IPS-18c (cell line): ENCODE results near the gene RBBP9.
"Not testable (repeated sequence)": the region's sequence is repeated elsewhere in the genome, so short reads cannot be mapped to it uniquely, and the experiment has no call there.

Source experiments
- H3K4me3 ChIP-seq: 2 replicates; pipeline ENCODE4 v1.7.0; 2013; ENCODE audit warnings: low read depth, mild to moderate bottlenecking, low read length, moderate library complexity; ENCODE audit not compliant: insufficient read depth
- H3K9me3 ChIP-seq: one replicate; pipeline ENCODE4 v1.6.1; 2013; ENCODE audit warnings: mild to moderate bottlenecking, low read length, moderate library complexity; ENCODE audit not compliant: control insufficient read depth, insufficient read depth

The RBBP9 gene

DNA sequence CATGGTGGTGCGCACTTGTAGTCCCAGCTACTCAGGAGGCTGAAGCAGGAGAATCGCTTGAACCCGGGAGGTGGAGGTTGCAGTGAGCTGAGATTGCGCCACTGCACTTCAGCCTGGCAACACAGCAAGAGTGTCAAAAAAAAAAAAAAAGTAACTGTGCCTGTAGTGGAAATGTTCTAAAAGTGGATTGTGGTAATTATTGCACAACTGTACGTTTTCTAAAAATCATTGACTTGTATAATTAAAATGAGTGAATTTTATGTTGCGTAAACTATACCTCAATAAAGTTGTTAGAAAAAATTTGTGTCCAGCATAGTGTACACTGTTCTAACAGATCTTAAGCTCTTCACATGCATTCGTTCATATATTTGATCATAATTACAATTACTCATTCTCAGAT is 16.2 kb upstream of the RBBP9 start:
- Histone ChIP-seq H3K4me3 (no peak overlapping the region), H3K9me3 (no peaks in the 10 kb centered on the region)

DNA sequence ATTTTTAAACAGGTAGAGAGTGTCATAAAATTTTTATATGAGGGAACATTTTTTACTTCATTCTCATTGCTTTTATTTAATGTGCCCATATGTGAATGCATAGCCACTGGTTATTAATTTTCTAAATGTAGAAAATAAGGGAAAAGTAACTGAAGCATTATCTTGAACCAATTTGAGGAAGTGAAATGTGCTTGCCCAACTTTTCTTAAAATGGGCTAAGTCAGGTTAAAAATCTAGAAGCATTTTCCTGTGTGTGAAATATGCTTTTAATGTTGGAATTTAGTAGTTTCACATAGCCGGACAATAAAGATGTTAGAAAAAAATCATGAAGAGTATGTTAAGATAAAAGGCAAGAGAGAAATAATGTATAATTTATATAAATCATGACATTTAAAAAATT is 14.5 kb upstream of the RBBP9 start:
- H3K4me3 ChIP-seq = no peak overlapping the region
- no peaks in the 10 kb centered on the region for H3K9me3 ChIP-seq

- peaks cover 2% of the 10 kb centered on the region for H3K9me3 ChIP-seq
- H3K4me3 ChIP-seq = peak within 1 kb of the TSS; percentile 96
Observed at GRCh38 chr20:18507218-18508191, 10.5 kb upstream of the RBBP9 start, which contains the start of gene SEC23B. SEC23B (plus strand) TSS chr20:18507940; CDS start chr20:18510836, 2,896 bp downstream.

DNA sequence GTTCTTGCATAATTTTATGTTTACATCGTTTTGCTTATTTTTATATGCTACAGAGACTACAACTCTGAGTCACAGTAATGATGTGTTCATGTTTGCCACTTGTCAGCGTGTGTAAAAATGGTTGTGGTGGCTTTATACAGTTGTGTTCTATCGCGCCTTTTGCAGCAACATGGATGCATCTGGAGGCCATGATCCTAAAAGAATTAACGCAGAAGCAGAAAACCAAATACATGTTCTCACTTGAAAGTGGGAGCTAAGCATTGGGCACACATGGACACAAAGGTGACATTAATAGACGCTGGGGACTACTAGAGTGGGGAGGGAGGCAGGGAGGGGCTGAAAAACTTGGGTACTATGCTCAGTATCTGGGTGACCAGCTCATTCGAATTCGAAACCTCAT is 9.7 kb upstream of the RBBP9 start:
- H3K9me3 ChIP-seq = peaks cover 2% of the 10 kb centered on the region
- H3K4me3 ChIP-seq = peak overlapping the region; percentile 96

GRCh38 chr20:18504479-18505060 is 7.5 kb upstream of the RBBP9 start:
- Histone ChIP-seq H3K4me3 (no peak overlapping the region), H3K9me3 (peaks cover 2% of the 10 kb centered on the region)

GRCh38 chr20:18501672-18502071 is 4.6 kb upstream of the RBBP9 start:
- H3K4me3 ChIP-seq, H3K9me3 ChIP-seq: not testable (repeated sequence)

DNA sequence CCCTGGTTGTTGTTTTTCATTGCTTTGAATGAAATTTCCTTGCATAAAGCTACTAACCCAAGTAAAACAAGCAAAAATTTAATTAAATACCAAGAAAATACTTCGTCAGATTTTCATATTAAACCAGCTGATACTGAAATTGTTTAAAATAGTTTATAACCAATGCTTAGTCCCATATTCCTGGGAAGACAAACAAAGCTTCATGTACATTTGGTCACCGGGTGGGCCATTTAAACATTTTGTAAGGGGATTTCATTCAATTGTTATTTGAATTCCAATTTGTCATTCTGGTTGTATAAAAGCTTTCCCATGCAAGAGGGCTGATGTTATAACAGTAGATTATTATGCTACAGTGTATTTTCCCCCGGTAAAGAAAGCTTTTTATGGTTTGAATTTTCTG is 578 bp upstream of the RBBP9 start:
- H3K9me3 ChIP-seq = no peaks in the 10 kb centered on the region
- no peak overlapping the region for H3K4me3 ChIP-seq

- peak overlapping the region; percentile 91; the same call in 1 of the 2 replicates for H3K4me3 ChIP-seq
Observed at GRCh38 chr20:18496042-18496441, 983 bp downstream of the RBBP9 start.

GRCh38 chr20:18488301-18488700 is 8.7 kb downstream of the RBBP9 start:
- Histone ChIP-seq H3K4me3 (no peak overlapping the region), H3K9me3 (no peaks in the 10 kb centered on the region)

More at GRCh38 chr20:18496042-18496441, 983 bp downstream of the RBBP9 start:
- no peaks in the 10 kb centered on the region for H3K9me3 ChIP-seq

DNA sequence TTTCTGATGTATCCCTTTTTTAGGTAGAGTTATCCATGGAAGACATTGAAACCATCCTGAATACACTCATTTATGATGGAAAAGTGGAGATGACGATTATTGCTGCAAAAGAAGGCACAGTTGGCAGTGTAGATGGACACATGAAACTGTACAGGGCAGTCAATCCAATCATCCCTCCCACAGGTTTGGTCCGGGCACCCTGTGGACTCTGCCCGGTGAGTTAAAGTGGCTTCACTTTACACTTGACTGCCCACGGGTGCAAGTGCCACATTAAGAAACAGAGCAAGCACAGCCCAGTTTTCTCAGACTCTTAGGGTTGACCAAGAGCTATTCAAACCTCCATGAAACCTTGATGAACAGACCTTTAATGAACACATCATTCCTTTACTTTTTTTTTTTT is 15.4 kb downstream of the RBBP9 start:
- no peak overlapping the region for H3K4me3 ChIP-seq
- no peaks in the 10 kb centered on the region for H3K9me3 ChIP-seq

GRCh38 chr20:18477821-18478220 is 19.2 kb downstream of the RBBP9 start:
- no peak overlapping the region for H3K4me3 ChIP-seq
- no peaks in the 10 kb centered on the region for H3K9me3 ChIP-seq

GRCh38 chr20:18477218-18477617 is 19.8 kb downstream of the RBBP9 start:
- Histone ChIP-seq H3K9me3 (no peaks in the 10 kb centered on the region), H3K4me3 (no peak overlapping the region)

- Histone ChIP-seq H3K9me3 (no peaks in the 10 kb centered on the region), H3K4me3 (peak within 1 kb of the TSS; percentile 91)
Observed at GRCh38 chr20:18466894-18467730, 29.9 kb downstream of the RBBP9 start, which contains the start of the genes DZANK1 and POLR3F. DZANK1 (minus strand) TSS chr20:18467030; CDS start chr20:18465358, 1,672 bp downstream. POLR3F (plus strand) TSS chr20:18467390; CDS start chr20:18467507, 117 bp downstream.

- Histone ChIP-seq H3K9me3 (no peaks in the 10 kb centered on the region), H3K4me3 (peak overlapping the region; percentile 91)
Observed at GRCh38 chr20:18466574-18466893, 30.5 kb downstream of the RBBP9 start.

- Histone ChIP-seq H3K9me3 (no peaks in the 10 kb centered on the region), H3K4me3 (no peak overlapping the region)
Observed at GRCh38 chr20:18465536-18466200, 31.4 kb downstream of the RBBP9 start.

GRCh38 chr20:18456600-18456999 is 40.4 kb downstream of the RBBP9 start:
- H3K9me3 ChIP-seq = no peaks in the 10 kb centered on the region
- no peak overlapping the region for H3K4me3 ChIP-seq

DNA sequence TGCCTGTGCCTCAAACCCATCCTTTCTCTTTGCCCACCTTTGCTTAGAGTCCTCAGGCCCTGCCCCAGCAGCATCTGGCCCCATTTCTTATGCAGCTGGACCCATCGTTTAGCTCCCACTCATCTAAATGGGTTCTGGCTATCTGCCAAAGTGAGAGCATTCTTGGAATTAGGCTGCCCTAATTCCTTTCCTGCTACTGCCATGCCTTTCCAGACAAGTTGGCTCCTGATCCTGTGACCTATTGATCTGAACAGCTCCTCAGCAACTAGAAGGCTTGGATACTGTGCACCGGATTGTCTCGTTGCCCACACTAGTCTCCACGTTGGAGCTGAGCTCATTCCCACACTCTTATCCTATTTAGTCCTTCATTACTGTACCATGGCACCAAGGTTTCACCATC is 53.1 kb downstream of the RBBP9 start:
- H3K4me3 ChIP-seq = no peak overlapping the region
- H3K9me3 ChIP-seq = no peaks in the 10 kb centered on the region
